OCI-LY1 (cell line): ENCODE data around the gene OAT.

ENCODE experiments used
- CTCF ChIP-seq: fragments of 200-600 bp; sonication (generic), shearing (Covaris generic); IDR thresholded peaks from 2 replicates; pipeline ENCODE4 v1.5.1; 2017; ENCODE audit warnings: mild to moderate bottlenecking, antibody characterized with exemption, low read length, moderate library complexity, mixed read lengths
- EZH2 ChIP-seq: fragments of 200-600 bp; sonication (generic), shearing (Covaris generic); IDR thresholded peaks from 2 replicates; pipeline ENCODE4 v1.8.0; 2017; ENCODE audit warnings: borderline replicate concordance, mixed run types, mild to moderate bottlenecking, antibody characterized with exemption, low read length, moderate library complexity, mixed read lengths

DNA sequence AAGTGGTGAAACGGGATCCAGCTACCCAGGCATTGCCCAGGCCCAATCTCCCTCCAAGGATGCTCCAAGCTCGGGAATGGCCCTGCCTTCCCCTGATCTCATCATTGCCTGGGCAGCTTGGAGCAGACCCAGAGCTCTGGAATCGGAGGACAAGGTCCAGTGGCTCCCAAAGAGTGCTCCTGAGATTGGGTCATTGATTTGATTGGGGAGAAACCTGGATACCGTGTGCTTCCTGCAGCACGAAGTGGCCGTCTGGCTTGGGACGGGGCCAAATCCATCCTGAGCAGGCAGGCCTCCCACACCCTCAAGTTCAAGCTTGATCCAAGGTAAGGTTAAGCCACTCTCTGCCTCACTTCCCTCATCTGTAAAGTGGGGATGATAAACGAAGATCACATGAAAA, 69.9 kb downstream of the OAT start:
- TF ChIP-seq EZH2 (no peak), CTCF (no peak)
